Adipose tissue (tissue), 3 donors: ENCODE results near the gene STAG1. TPM values are rescaled to one million over a fixed set of nuclear protein-coding genes. Genes with fewer than 3 reads are reported as not detected.
"Not testable (repeated sequence)": the region's sequence is repeated elsewhere in the genome, so short reads cannot be mapped to it uniquely, and the experiment has no call there.

Source experiments
- H3K27ac ChIP-seq: one replicate; pipeline ENCODE4 v1.5.1; 2013; ENCODE audit warnings: low read depth, low read length
- WGBS, 3 donors: extraction: QIAGEN DNeasy Blood & Tissue Kit; methylation state at CpG; one replicate each; pipeline ENCODE4 v1.1.7; 2013; 5-methylcytosine and 5-hydroxymethylcytosine counted together
- polyA plus RNA-seq, 3 donors: library from polyadenylated mRNA; stranded (reverse); fragments of 200-250 nt; gene quantifications; one replicate each; pipeline ENCODE4 v1.2.3, GENCODE V29; 2013
- donor health status: healthy with polysubstance abuse.
- donor health status: Bipolar disorder and iron deficiency.
- donor health status: healthy.

STAG1 gene
- polyA plus RNA-seq, 3 donors: 7.7 to 16.0 (median 11.9) TPM

DNA sequence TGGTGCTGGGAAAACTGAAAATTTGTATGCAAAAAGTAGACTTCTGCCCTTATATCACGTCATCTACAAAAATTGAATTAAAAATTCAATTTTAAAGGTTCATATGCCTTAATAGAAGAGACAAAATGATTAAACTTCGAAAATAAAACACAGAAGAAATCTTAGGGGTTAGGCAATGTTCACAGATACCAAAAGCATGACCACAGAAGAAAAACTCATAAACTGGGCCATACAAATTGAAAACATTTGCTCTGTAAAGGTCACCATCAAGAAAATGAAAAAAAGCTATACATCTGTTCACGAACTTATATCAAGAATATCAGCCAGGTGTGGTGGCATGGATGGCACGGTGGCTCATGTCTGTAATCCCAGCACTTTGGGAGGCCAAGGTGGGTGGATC is 257.0 kb downstream of the STAG1 start:
- H3K27ac ChIP-seq: no peak overlapping the region
- WGBS, 3 donors: 97% methylated on average over 4 of the region's 4 CpGs

- H3K27ac ChIP-seq: no peak overlapping the region
- WGBS, 3 donors: 95 to 98% (median 97%) methylated on average over 4 of the region's 4 CpGs
These were observed 261.4 kb downstream of the STAG1 start for GRCh38 chr3:136490646-136491405.

DNA sequence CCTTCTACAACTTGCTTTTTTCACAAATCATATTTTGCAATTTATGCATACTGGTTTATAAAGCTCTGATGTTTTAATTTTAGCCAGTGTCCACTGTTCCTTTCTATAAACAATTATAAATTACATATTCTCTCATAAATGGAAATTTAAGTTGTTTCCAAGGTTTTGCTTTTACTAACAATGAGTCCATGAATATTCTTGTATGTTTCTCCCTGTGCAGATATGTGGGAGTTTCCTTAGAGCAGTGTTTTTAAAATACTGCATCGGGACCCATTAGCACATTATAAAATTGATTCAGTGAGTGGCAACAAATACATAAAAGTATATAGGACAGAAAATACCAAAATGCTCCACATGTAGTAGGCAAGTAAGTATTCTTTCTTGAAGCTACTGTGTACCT is 266.4 kb downstream of the STAG1 start:
- 95 to 100% (median 95%) methylated on average over 1 of the region's 1 CpG for WGBS, 3 donors
- H3K27ac ChIP-seq: no peak overlapping the region

DNA sequence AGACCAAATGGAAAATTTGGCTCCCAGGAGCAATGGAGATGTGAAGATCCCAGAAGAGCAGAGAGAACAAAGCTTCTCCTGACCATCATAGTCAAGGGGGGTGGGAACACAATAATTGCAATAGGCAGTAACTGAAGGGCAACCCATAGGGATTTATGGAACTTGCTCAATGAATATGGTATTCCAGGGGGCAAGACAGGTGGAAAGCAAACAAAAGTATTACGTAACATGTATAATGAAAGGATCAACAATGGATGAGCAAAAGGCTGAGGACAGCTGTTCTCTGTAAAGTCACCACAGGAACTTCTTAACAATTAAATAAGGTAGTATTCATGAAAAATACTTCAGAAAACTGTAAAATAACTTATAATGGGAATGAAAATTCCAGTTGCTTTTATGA is 275.9 kb downstream of the STAG1 start:
- no peak overlapping the region for H3K27ac ChIP-seq
- 98 to 100% (median 100%) methylated on average over 1 of the region's 1 CpG for WGBS, 3 donors

- WGBS, 3 donors: 92 to 96% (median 95%) methylated on average over 3 of the region's 3 CpGs
- H3K27ac ChIP-seq: not testable (repeated sequence)
These were observed 277.3 kb downstream of the STAG1 start for GRCh38 chr3:136474876-136475275.

GRCh38 chr3:136473716-136474326 is 278.4 kb downstream of the STAG1 start:
- 95 to 97% (median 96%) methylated on average over 3 of the region's 3 CpGs for WGBS, 3 donors
- no peak overlapping the region for H3K27ac ChIP-seq

GRCh38 chr3:136465296-136465695 is 286.9 kb downstream of the STAG1 start:
- no peak overlapping the region for H3K27ac ChIP-seq
- 95 to 98% (median 95%) methylated on average over 5 of the region's 5 CpGs for WGBS, 3 donors

- no peak overlapping the region for H3K27ac ChIP-seq
- WGBS, 3 donors: 85 to 89% (median 89%) methylated on average over 2 of the region's 2 CpGs
These were observed 287.7 kb downstream of the STAG1 start for GRCh38 chr3:136464502-136464901.

DNA sequence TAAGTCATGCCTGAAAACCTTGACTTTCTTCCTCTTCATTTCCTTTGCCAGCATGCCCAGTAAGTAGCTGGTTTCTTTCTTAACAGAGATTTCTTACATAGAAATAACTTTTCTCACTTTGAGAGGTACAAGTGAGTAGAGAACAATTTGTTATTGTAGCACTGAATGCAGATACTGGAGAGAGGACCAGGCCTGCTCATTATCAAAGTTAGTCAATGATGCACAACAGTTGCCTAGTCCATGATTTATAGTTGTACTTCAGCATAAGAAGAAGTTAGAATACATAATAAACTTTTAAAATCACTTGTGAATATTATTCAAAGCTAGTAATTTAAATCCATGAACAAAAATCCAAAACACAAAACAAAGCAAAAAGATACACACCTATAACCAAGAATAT is 289.0 kb downstream of the STAG1 start:
- H3K27ac ChIP-seq: no peak overlapping the region

GRCh38 chr3:136457793-136458192 is 294.4 kb downstream of the STAG1 start:
- WGBS, 3 donors: 98 to 100% (median 98%) methylated on average over 2 of the region's 2 CpGs
- no peak overlapping the region for H3K27ac ChIP-seq

DNA sequence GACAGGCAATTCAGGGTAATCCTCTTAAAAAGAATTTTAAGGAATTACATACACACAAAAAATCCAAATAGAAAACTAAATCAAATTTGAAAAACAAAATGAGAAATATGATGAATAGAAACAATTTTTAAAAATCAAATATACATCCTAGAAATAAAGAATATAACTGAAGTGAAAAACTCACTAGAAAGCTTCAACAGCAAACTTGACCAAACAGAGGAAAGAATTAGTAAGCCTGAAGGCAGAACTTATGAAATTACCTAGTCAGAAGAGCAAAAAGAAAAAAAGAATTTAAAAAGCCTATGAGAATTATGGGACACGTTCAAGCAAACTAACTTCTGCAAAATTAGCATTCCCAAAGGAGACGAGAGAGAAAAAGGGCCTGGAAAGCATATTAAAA is 296.0 kb downstream of the STAG1 start:
- 95 to 100% (median 98%) methylated on average over 2 of the region's 2 CpGs for WGBS, 3 donors

GRCh38 chr3:136444581-136444980 is 307.6 kb downstream of the STAG1 start:
- WGBS, 3 donors: 95 to 99% (median 96%) methylated on average over 3 of the region's 3 CpGs
- no peak overlapping the region for H3K27ac ChIP-seq

More for the DNA sequence above, 296.0 kb downstream of the STAG1 start:
- H3K27ac ChIP-seq: no peak overlapping the region

- 91 to 96% (median 91%) methylated on average over 2 of the region's 2 CpGs for WGBS, 3 donors
- H3K27ac ChIP-seq: no peak overlapping the region
These were observed 315.1 kb downstream of the STAG1 start for GRCh38 chr3:136437043-136437442.

GRCh38 chr3:136434429-136434828 is 317.7 kb downstream of the STAG1 start:
- no peak overlapping the region for H3K27ac ChIP-seq
- WGBS, 3 donors: 79 to 85% (median 80%) methylated on average over 2 of the region's 2 CpGs

DNA sequence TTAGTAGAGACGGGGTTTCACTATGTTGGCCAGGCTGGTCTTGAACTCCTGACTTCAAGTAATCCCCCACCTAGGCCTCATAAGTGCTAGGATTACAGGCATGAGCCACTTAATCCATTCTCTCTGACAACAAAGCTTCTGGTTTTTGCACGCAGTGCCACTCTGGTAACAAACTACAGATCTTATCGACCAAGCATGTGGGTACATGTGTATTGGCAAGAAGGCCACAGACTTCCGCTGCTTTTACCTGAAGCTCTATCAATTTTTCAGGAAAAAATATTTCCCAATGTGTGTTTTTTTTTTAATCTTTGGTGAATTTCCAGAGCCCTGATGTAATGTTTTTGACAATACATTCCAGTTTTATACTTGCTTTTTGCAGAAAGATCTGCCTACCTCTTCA is 319.5 kb downstream of the STAG1 start:
- 97 to 98% (median 98%) methylated on average over 4 of the region's 4 CpGs for WGBS, 3 donors
- H3K27ac ChIP-seq: no peak overlapping the region

- no peak overlapping the region for H3K27ac ChIP-seq
- WGBS, 3 donors: 88 to 96% (median 92%) methylated on average over 2 of the region's 2 CpGs
These were observed 324.0 kb downstream of the STAG1 start for GRCh38 chr3:136428167-136428566.

- H3K27ac ChIP-seq: no peak overlapping the region
These were observed 324.9 kb downstream of the STAG1 start for GRCh38 chr3:136427236-136427635.

- H3K27ac ChIP-seq: no peak overlapping the region
These were observed 337.7 kb downstream of the STAG1 start for GRCh38 chr3:136414476-136414875.

DNA sequence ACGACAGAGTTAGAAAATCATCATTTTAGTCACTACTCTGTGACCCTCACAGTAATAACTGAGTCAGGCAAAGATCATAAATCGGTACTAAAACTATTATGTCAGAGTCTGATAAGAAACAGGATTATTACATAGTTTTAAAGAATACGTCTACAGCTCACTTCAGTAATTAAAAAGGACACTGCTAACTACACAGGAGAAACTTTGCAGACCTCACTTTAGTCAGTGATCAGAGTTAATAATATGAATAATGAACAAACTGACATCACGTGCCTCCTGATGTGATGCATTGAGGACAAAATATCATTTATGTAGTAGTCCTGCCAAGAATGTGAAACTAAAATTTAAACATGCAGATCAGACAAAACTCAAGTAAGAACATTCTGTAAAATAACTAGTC is 339.9 kb downstream of the STAG1 start:
- H3K27ac ChIP-seq: no peak overlapping the region
- 77 to 86% (median 84%) methylated on average over 4 of the region's 4 CpGs for WGBS, 3 donors

GRCh38 chr3:136409549-136409948 is 342.6 kb downstream of the STAG1 start:
- no peak overlapping the region for H3K27ac ChIP-seq
- 91 to 97% (median 96%) methylated on average over 3 of the region's 3 CpGs for WGBS, 3 donors
